Activated CD8-positive, alpha-beta memory T cell treated with anti-CD3 and anti-CD28 coated beads for 48 hours (primary cell): ENCODE data around the gene FTO.

ENCODE experiments used
- DNase-seq, 3 experiments: peaks; one replicate each; pipeline ENCODE4 v3.0.0-alpha.2; 2020; ENCODE audit warnings: low read depth in 2 of 3, low spot score in 2 of 3

FTO gene

GRCh38 chr16:54145881-54146280 lies 441.9 kb downstream of the FTO start:
- no peak for DNase-seq

- no peak for DNase-seq
Observed at GRCh38 chr16:54148974-54149373, 445.0 kb downstream of the FTO start.

GRCh38 chr16:54150861-54151260 lies 446.9 kb downstream of the FTO start:
- no peak for DNase-seq

- no peak for DNase-seq
Observed at GRCh38 chr16:54152362-54153239, 448.6 kb downstream of the FTO start.

GRCh38 chr16:54153240-54153934 lies 449.4 kb downstream of the FTO start:
- no peak for DNase-seq

- no peak for DNase-seq
Observed at GRCh38 chr16:54156349-54156748, 452.4 kb downstream of the FTO start.

- DNase-seq: no peak
Observed at GRCh38 chr16:54158986-54159385, 455.0 kb downstream of the FTO start.

GRCh38 chr16:54159490-54160080 lies 455.6 kb downstream of the FTO start:
- no peak for DNase-seq

- DNase-seq: no peak
Observed at GRCh38 chr16:54160252-54160860, 456.4 kb downstream of the FTO start.

GRCh38 chr16:54160939-54161897 lies 457.3 kb downstream of the FTO start:
- no peak for DNase-seq

- no peak for DNase-seq
Observed at GRCh38 chr16:54163197-54163843, 459.4 kb downstream of the FTO start.

- no peak for DNase-seq
Observed at GRCh38 chr16:54164789-54165173, 460.8 kb downstream of the FTO start.

- DNase-seq: no peak
Observed at GRCh38 chr16:54165174-54165911, 461.4 kb downstream of the FTO start.

- no peak for DNase-seq
Observed at GRCh38 chr16:54165912-54166865, 462.2 kb downstream of the FTO start.

GRCh38 chr16:54169112-54169511 lies 465.2 kb downstream of the FTO start:
- DNase-seq: no peak

- DNase-seq: no peak
Observed at GRCh38 chr16:54171626-54172537, 467.9 kb downstream of the FTO start.

GRCh38 chr16:54173490-54173889 lies 469.5 kb downstream of the FTO start:
- DNase-seq: no peak
